Measurements from ENCODE around the gene HTR4. TPM values are rescaled to one million over a fixed set of nuclear protein-coding genes. Genes with fewer than 3 reads are reported as not detected.

HTR4 gene
- polyA plus RNA-seq, 1 experiment: not detected

- H3K36me3 ChIP-seq (ENCODE audit: control insufficient read depth, insufficient read depth, low read length): no peaks in the 10 kb centered on the region
- no peak overlapping the region for H3K4me3 ChIP-seq (ENCODE audit: low read depth, low read length)
- CTCF ChIA-PET: no interaction called here
- TF ChIP-seq, protein P1, sequence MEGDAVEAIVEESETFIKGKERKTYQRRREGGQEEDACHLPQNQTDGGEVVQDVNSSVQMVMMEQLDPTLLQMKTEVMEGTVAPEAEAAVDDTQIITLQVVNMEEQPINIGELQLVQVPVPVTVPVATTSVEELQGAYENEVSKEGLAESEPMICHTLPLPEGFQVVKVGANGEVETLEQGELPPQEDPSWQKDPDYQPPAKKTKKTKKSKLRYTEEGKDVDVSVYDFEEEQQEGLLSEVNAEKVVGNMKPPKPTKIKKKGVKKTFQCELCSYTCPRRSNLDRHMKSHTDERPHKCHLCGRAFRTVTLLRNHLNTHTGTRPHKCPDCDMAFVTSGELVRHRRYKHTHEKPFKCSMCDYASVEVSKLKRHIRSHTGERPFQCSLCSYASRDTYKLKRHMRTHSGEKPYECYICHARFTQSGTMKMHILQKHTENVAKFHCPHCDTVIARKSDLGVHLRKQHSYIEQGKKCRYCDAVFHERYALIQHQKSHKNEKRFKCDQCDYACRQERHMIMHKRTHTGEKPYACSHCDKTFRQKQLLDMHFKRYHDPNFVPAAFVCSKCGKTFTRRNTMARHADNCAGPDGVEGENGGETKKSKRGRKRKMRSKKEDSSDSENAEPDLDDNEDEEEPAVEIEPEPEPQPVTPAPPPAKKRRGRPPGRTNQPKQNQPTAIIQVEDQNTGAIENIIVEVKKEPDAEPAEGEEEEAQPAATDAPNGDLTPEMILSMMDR (IDR thresholded peaks at IDR 0.05; ENCODE audit: insufficient read depth, low read depth, low read length): no peak
- 0 out of 2 replicates have a peak, but pooled peaks cover 3% of the 10 kb centered on the region for H3K27me3 ChIP-seq (ENCODE audit: control insufficient read depth, insufficient read depth, low read length)
- no peak for DNase-seq (ENCODE audit: low read depth)
- POLR2A ChIA-PET: no interaction called here
These were observed 18.8 kb downstream of the HTR4 start for GRCh38 chr5:148635321-148636083.

DNA sequence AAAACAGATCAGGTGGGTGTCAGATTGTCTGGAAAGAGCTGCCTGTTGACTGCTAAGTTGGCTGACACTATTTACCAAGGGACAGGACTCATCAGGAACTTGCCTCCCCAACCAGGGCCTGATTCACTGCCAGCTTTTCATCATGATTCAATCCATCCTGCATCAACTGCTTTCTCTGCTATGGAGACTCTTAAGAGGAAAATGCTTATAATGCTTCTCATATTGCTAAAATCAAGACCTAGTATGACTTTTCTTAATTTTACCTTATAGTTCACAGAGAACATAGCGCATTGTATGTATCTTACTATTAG lies 21.3 kb downstream of the HTR4 start:
- TF ChIP-seq, protein P1 (IDR thresholded peaks at IDR 0.05; ENCODE audit: insufficient read depth, low read depth, low read length): no peak
- ChIA-PET CTCF (no interaction called here), POLR2A (no interaction called here)
- Histone ChIP-seq H3K36me3 (ENCODE audit: control insufficient read depth, insufficient read depth, low read length) (no peaks in the 10 kb centered on the region), H3K27me3 (ENCODE audit: control insufficient read depth, insufficient read depth, low read length) (0 out of 2 replicates have a peak, but pooled peaks cover 3% of the 10 kb centered on the region), H3K4me3 (ENCODE audit: low read depth, low read length) (no peak overlapping the region)
- no peak for DNase-seq (ENCODE audit: low read depth)

GRCh38 chr5:148632255-148633066 lies 21.9 kb downstream of the HTR4 start:
- TF ChIP-seq, protein P1 (IDR thresholded peaks at IDR 0.05; ENCODE audit: insufficient read depth, low read depth, low read length): no peak
- Histone ChIP-seq H3K27me3 (ENCODE audit: control insufficient read depth, insufficient read depth, low read length) (0 out of 2 replicates have a peak, but pooled peaks cover 3% of the 10 kb centered on the region), H3K36me3 (ENCODE audit: control insufficient read depth, insufficient read depth, low read length) (no peaks in the 10 kb centered on the region), H3K4me3 (ENCODE audit: low read depth, low read length) (no peak overlapping the region)
- POLR2A ChIA-PET: no interaction called here
- CTCF ChIA-PET: no interaction called here
- no peak for DNase-seq (ENCODE audit: low read depth)

- ChIA-PET CTCF (interaction anchor here (0.8 to 1.0 kb wide), 2 partner anchors 9 to 104 kb away, joined by 3 read pairs; no protein-coding TSS in a partner anchor), POLR2A (no interaction called here)
- DNase-seq (ENCODE audit: low read depth): no peak
- H3K4me3 ChIP-seq (ENCODE audit: low read depth, low read length): no peak overlapping the region
- no peaks in the 10 kb centered on the region for H3K27me3 ChIP-seq (ENCODE audit: control insufficient read depth, insufficient read depth, low read length)
- H3K36me3 ChIP-seq (ENCODE audit: control insufficient read depth, insufficient read depth, low read length): no peaks in the 10 kb centered on the region
- TF ChIP-seq, protein P1 (IDR thresholded peaks at IDR 0.05; ENCODE audit: insufficient read depth, low read depth, low read length): no peak
These were observed 27.3 kb downstream of the HTR4 start for GRCh38 chr5:148626986-148627385.

GRCh38 chr5:148626081-148626613 lies 28.2 kb downstream of the HTR4 start:
- no peak overlapping the region for H3K4me3 ChIP-seq (ENCODE audit: low read depth, low read length)
- POLR2A ChIA-PET: no interaction called here
- TF ChIP-seq, protein P1 (IDR thresholded peaks at IDR 0.05; ENCODE audit: insufficient read depth, low read depth, low read length): no peak
- CTCF ChIA-PET: interaction anchor here (0.8 kb wide), 1 partner anchor 15 kb away, joined by 3 read pairs; no protein-coding TSS in a partner anchor
- no peaks in the 10 kb centered on the region for H3K27me3 ChIP-seq (ENCODE audit: control insufficient read depth, insufficient read depth, low read length)
- H3K36me3 ChIP-seq (ENCODE audit: control insufficient read depth, insufficient read depth, low read length): no peaks in the 10 kb centered on the region
- no peak for DNase-seq (ENCODE audit: low read depth)

All from BJ (cell line).